ENCODE measurements around the gene HEATR3.

The HEATR3 gene

GRCh38 chr16:50058091-50058771 lies 7.5 kb upstream of the HEATR3 start:
- H3K27ac ChIP-seq, result no peak overlapping the region
- no peaks in the 10 kb centered on the region for H3K36me3 ChIP-seq
- H3K4me3 ChIP-seq (ENCODE audit: low read depth, low read length), result no peak overlapping the region
- TF ChIP-seq CTCF (IDR thresholded peaks at IDR 0.05; ENCODE audit: low read depth, low read length), result no peak
- no peaks in the 10 kb centered on the region for H3K27me3 ChIP-seq (ENCODE audit: insufficient read depth, low read depth, severe bottlenecking)
- no peaks in the 10 kb centered on the region for H3K9me3 ChIP-seq (ENCODE audit: severe bottlenecking)
- DNase-seq, result no peak

- Histone ChIP-seq H3K27me3 (ENCODE audit: insufficient read depth, low read depth, severe bottlenecking) (no peaks in the 10 kb centered on the region), H3K9me3 (ENCODE audit: severe bottlenecking) (no peaks in the 10 kb centered on the region), H3K36me3 (no peaks in the 10 kb centered on the region), H3K4me3 (ENCODE audit: low read depth, low read length) (no peak overlapping the region), H3K27ac (no peak overlapping the region)
- DNase-seq, result no peak
- no peak for TF ChIP-seq CTCF (IDR thresholded peaks at IDR 0.05; ENCODE audit: low read depth, low read length)
Observed at GRCh38 chr16:50059111-50059510, 6.7 kb upstream of the HEATR3 start.

DNA sequence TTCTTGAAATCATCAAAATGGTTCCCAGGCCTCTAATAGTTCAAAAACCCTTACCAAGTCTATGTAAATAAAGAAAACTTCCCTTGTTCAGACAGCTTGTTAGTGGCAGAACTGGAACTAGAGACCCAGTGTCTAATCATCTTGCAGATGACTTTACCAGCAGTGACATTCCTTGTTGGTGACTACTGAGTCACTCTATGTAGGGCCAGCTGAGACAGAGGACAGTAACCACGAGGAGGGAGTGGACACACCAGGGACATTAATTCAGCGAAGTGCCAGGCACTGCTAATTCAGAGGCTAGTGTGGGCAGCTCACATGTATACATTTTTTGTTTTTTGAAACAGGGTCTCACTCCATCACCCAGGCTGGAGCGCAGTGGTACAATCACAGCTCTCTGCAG lies 6.1 kb upstream of the HEATR3 start:
- no peaks in the 10 kb centered on the region for H3K27me3 ChIP-seq (ENCODE audit: insufficient read depth, low read depth, severe bottlenecking)
- no peak for DNase-seq
- H3K9me3 ChIP-seq (ENCODE audit: severe bottlenecking), result no peaks in the 10 kb centered on the region
- no peak overlapping the region for H3K4me3 ChIP-seq (ENCODE audit: low read depth, low read length)
- no peak overlapping the region for H3K27ac ChIP-seq
- no peaks in the 10 kb centered on the region for H3K36me3 ChIP-seq
- no peak for TF ChIP-seq CTCF (IDR thresholded peaks at IDR 0.05; ENCODE audit: low read depth, low read length)

DNA sequence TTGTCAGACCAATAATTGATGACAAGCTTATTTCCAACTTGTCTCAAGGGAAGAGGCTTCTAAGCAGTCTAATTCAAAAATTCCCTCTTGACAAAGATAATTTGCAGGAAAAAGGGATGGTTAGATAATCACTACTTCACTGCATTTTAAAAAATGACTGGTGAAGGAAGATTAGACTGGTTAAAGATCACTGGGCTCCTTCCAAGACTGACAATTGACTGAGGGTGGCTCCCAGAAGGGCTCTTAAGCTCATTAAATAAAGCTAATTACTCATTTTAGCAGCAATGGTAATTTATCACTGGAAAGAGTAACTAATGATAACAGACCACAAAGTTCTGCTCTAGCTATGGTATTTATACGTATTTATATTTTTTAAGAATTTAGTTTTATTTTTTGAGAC lies 4.4 kb upstream of the HEATR3 start:
- no peak for DNase-seq
- H3K9me3 ChIP-seq (ENCODE audit: severe bottlenecking), result no peaks in the 10 kb centered on the region
- no peaks in the 10 kb centered on the region for H3K36me3 ChIP-seq
- no peak for TF ChIP-seq CTCF (IDR thresholded peaks at IDR 0.05; ENCODE audit: low read depth, low read length)
- no peak overlapping the region for H3K4me3 ChIP-seq (ENCODE audit: low read depth, low read length)
- H3K27me3 ChIP-seq (ENCODE audit: insufficient read depth, low read depth, severe bottlenecking), result no peaks in the 10 kb centered on the region
- H3K27ac ChIP-seq, result no peak overlapping the region

GRCh38 chr16:50065241-50065623 lies 538 bp upstream of the HEATR3 start:
- no peak for DNase-seq
- no peak for TF ChIP-seq CTCF (IDR thresholded peaks at IDR 0.05; ENCODE audit: low read depth, low read length)
- H3K9me3 ChIP-seq (ENCODE audit: severe bottlenecking), result no peaks in the 10 kb centered on the region
- H3K36me3 ChIP-seq, result peaks cover 14% of the 10 kb centered on the region
- H3K4me3 ChIP-seq (ENCODE audit: low read depth, low read length), result peak overlapping the region; percentile 38
- no peaks in the 10 kb centered on the region for H3K27me3 ChIP-seq (ENCODE audit: insufficient read depth, low read depth, severe bottlenecking)
- peak overlapping the region; percentile 18; the same call in 1 of the 2 replicates for H3K27ac ChIP-seq

All from WERI-Rb-1 (cell line).